GM11168 (cell line): ENCODE data around the gene MORC1.
"Not testable (repeated sequence)": the region's sequence is repeated elsewhere in the genome, so short reads cannot be mapped to it uniquely, and the experiment has no call there.

Experiments used
- in situ Hi-C: fragments of 300-500 bp; cut with MboI; formaldehyde crosslinking; loops from one replicate; pipeline ENCODE4 v1.12.0; 2022; ENCODE audit warnings: low sequenced_read_pairs; ENCODE audit not compliant: unreplicated experiment

Gene MORC1

GRCh38 chr3:109117939-109118338, at the start of gene MORC1:
Gene MORC1, minus strand, starts transcription at chr3:109118134. Its CDS starts 75 bp downstream, at chr3:109118059.
- in situ Hi-C loops = no loop called here

- in situ Hi-C loops = no loop called here
Observed at GRCh38 chr3:109165905-109166304, 48.0 kb upstream of the MORC1 start.

GRCh38 chr3:109161487-109162123, 43.7 kb upstream of the MORC1 start:
- in situ Hi-C loops = no loop called here

DNA sequence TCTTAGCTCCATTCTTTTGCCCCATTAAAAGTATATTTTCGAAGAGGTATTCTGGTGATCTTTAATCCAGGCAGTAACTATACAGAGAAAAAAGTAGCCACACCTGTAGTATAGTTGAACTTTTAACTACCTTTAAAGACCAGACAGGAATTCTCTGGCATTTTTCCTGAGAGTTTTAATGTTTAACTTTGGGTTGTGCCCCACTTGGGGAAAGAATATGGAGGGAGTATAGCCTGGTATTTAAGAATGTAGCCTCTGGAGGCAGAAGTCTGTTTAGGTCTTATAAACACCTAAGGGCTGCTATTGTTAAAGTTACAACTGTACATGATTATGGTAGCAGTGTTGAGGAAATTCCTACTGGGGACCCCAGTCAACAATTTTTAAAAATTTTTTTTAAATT, 37.9 kb upstream of the MORC1 start:
- in situ Hi-C loops = no loop called here

- in situ Hi-C loops = no loop called here
Observed at GRCh38 chr3:109154979-109155378, 37.0 kb upstream of the MORC1 start.

- in situ Hi-C loops = no loop called here
Observed at GRCh38 chr3:109152320-109152719, 34.4 kb upstream of the MORC1 start.

GRCh38 chr3:109149078-109149477, 31.1 kb upstream of the MORC1 start:
- in situ Hi-C loops = no loop called here

GRCh38 chr3:109143646-109144045, 25.7 kb upstream of the MORC1 start:
- in situ Hi-C loops = no loop called here

DNA sequence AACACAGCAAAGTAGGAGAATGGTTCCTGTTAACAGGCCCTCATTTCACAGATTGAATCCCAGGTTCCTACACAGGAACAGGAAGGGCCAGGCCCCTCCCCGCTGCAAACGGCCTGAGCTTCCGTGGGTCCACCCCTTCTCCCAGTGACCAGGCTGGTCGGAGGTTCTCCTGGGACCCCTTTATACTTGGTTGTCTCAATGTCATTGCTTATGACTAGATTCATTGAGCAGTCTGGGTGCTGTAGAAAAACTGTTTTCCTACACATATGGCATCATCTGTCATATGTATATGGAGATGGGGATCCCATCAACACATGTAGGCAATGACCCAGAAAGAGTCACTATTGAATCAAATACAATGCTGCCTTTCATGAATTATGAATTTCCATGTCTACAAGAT, 22.4 kb upstream of the MORC1 start:
- in situ Hi-C loops = no loop called here

GRCh38 chr3:109137761-109138160, 19.8 kb upstream of the MORC1 start:
- in situ Hi-C loops = no loop called here

DNA sequence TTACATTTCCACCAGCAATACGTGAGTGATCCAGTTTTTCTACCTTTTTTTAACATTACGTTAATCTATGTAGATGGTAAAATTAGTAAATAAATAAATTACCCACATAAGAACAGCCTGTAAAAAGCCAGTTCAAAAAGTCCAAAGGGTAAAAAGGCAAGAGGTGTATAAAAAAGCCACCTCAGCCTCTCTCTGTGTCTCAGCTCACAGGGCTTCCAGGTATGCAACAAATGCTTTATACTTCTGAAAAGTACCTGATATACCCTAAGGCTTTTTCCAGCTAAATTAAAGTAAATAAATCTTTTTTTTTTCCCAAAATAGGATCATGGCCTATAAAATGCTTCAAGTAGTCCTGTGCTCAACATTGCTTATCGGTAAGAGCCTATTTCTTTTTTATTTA, 18.6 kb upstream of the MORC1 start, which contains the start of gene C3orf85:
Gene C3orf85, plus strand, starts transcription at position 197 of the 400 bp plus-strand sequence. Its CDS starts 129 bp downstream, at position 326.
- in situ Hi-C loops = no loop called here

GRCh38 chr3:109133474-109133816, 15.5 kb upstream of the MORC1 start:
- in situ Hi-C loops = not testable (repeated sequence)

- in situ Hi-C loops = no loop called here
Observed at GRCh38 chr3:109132801-109133473, 15.0 kb upstream of the MORC1 start.

DNA sequence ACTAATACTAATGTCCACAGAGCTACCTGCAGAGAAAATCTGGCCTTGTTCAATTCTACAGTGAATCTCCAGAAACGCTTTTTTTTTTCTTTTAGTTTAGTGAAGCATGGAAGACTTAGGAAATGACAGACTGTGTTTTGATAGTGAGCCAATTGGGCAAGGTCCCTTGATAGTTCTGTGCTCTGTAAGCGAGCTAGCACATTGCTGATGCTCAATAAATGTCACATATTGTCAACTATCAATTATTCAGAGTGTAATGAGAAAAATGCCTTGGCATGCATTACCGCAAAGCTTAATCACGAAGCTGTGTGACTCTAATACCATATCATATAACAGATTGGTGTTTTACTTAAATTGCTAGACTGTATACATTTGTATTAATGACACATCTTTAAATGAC, 13.3 kb upstream of the MORC1 start:
- in situ Hi-C loops = no loop called here

DNA sequence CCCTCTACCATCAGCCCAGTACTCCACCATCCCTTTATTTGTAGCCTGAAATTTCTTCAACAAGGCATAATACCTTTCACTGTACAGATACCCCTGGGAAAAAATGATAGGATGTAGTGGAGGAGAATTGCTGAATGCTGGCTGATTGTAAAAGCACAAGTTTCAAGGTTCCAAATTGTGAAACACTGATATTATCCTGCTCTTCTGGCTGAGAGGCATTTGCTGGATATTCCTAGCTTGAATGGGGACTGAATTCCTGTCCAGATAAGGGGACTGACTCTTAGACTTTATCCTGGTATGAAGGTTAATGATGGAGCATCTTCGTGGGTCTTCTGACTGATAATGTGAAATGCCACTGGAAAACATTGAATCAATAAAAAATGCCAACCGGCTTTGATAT, 9.6 kb upstream of the MORC1 start:
- in situ Hi-C loops = no loop called here

DNA sequence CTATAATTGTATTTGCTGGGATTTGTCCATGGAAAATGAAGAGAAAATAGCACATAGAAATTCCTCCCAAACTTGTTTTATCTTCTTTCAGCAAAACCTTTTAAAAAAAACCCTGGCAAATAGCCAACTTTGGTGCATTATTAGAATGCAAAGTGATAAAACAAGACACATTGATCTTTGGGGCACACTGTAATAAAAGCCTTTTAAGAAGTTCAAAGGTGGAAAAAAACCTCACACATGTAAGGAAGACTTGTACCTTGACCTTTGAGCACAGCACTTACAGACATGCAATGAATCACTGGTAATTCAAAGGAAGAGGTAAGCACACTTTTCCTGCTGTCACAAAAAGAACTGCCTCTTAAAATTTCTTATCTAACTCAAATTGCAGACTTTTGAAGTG, 8.0 kb upstream of the MORC1 start:
- in situ Hi-C loops = no loop called here

DNA sequence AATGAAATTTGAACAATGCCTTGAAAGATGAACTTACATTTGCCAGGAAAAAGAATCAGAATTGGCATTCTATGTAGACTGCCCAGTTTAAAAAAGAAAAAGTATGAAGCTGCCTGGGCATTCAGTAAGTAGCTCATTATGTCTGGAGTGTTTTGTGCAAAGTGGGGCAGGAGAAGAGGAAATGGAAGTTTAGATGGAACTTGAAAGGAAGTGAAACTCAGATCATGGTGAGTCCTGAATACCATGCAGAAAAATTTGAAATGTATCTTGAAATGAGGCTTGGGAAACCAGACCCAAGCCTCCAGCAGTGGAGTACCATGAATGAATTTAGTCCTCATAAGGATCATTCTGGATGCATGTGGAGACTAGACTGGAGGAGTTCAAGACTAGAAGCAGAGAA, 4.8 kb upstream of the MORC1 start:
- in situ Hi-C loops = no loop called here

DNA sequence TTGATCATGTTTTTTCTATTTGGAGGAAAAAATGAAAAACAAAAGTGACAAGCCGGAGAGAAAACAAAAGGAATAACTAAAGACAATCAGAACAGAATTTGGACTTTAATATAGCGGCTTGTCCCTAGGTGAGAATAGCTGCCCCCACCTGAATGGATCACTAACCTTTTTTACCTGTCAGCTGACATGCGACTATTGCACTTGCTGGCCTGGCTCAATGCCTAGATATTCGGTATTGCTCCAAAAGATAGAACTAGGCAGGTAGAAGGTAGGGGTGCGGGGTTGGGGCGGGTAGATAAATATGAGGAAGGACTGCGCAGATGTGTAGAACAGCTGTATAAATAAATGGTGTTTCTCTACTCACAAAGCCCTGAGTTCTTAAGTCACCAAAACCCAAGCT, 650 bp upstream of the MORC1 start:
- in situ Hi-C loops = no loop called here

GRCh38 chr3:109116031-109116430, 1.9 kb downstream of the MORC1 start:
- in situ Hi-C loops = no loop called here

GRCh38 chr3:109115451-109115850, 2.5 kb downstream of the MORC1 start:
- in situ Hi-C loops = no loop called here

GRCh38 chr3:109114746-109115145, 3.2 kb downstream of the MORC1 start:
- in situ Hi-C loops = no loop called here
